GM10248 (cell line): ENCODE data around the gene PDZD11.
A peak's percentile ranks its signal among the peaks of the same experiment; 100 is the strongest.
"Not testable (repeated sequence)": the region's sequence is repeated elsewhere in the genome, so short reads cannot be mapped to it uniquely, and the experiment has no call there.

Source experiments
- CTCF ChIA-PET: fragments of 300-600 bp; sonication (Branson Sonifier 250); formaldehyde crosslinking; extraction: SDS; loops from one replicate; lab custom pipeline; 2021; ENCODE audit warnings: antibody characterized with exemption; lab: Yijun Ruan, JAX
- POLR2A ChIA-PET: fragments of 350-650 bp; sonication (Branson Sonifier 250); formaldehyde crosslinking; extraction: SDS; loops from one replicate; lab custom pipeline; 2020; ENCODE audit warnings: antibody characterized with exemption; lab: Yijun Ruan, JAX
- DNase-seq: peaks from one replicate; pipeline ENCODE4 v3.0.0; 2012; ENCODE audit errors: extremely low spot score
- CTCF ChIP-seq: IDR thresholded peaks from 2 replicates; pipeline ENCODE4 v1.5.1; 2012; ENCODE audit warnings: mild to moderate bottlenecking, low read depth; ENCODE audit errors: extremely low read depth, missing control alignments, control extremely low read depth

PDZD11 gene, protein sequence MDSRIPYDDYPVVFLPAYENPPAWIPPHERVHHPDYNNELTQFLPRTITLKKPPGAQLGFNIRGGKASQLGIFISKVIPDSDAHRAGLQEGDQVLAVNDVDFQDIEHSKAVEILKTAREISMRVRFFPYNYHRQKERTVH

DNA sequence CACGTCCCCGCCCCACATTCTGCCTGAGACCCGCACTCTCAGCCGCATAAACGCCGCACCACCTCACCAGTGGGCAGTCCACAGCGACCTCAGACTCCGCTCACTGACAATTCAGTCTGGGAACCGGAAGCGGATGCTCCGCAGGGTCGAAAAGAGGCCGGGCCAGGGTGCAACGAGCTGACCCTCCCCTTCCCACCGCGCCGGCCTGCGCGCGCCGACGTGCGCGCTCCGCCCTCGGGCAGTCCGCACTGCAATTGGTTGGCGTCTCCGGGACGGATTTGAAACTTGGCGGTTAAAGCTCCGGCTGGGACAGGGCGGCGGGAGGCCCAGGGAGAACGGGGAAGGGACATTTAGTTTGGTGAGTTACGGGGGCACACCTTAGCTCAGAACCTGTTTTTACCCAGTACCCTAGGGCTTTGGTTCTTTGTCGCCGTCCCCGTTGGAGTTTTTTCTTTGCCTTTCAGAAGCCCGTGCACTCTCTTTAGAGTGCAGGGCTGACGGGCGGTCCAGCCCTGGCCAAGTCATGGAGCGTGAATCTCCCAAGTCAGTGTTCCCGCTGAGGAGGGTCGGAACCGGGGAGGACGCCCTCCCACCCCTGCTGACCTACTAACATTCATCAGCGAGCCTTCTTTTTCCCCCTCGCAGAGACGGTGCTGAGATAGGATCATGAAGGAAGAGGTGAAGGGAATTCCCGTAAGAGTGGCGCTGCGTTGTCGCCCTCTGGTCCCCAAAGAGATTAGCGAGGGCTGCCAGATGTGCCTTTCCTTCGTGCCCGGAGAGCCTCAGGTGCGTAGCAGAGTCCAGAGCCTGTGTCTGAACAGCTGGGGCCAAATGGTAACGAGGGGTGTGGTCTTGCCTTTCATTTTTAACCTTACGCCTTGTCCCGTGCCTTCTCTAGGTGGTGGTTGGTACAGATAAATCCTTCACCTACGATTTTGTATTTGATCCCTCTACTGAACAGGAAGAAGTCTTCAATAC is at the start of gene PDZD11, which contains the start of gene KIF4A:
PDZD11 (minus strand) TSS at position 135 of the 978 bp plus-strand sequence. CDS start 586 bp downstream, outside the sequence.
KIF4A (plus strand) TSS at position 312 of the 978 bp plus-strand sequence; CDS start at position 667, 355 bp downstream.
- ChIA-PET CTCF (interaction anchor here (1.4 kb wide), 1 partner anchor 11 kb away, joined by 3 read pairs; no protein-coding TSS in a partner anchor), POLR2A (no interaction called here)
- TF ChIP-seq CTCF, result no peak
- peak; percentile 92 for DNase-seq

DNA sequence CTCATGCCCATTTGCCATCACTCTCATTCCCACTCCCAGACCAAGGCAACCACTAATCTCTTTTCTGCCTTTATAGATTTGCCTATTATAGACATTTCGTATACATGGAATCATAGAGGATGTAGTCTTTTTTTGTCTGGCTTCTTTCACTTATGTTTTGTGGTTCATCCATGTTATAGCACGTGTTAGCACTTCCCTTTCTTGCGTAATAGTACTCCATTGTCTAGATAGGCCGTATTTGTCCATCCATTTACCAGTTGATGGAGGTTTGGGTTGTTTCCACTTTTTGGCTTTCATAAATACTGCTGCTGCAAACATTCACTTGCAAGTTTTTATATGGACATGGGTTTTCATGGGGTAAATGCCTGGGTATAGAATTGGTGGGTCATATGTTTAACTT is 48.6 kb upstream of the PDZD11 start:
- no peak for TF ChIP-seq CTCF
- no peak for DNase-seq
- ChIA-PET CTCF (no interaction called here), POLR2A (no interaction called here)

DNA sequence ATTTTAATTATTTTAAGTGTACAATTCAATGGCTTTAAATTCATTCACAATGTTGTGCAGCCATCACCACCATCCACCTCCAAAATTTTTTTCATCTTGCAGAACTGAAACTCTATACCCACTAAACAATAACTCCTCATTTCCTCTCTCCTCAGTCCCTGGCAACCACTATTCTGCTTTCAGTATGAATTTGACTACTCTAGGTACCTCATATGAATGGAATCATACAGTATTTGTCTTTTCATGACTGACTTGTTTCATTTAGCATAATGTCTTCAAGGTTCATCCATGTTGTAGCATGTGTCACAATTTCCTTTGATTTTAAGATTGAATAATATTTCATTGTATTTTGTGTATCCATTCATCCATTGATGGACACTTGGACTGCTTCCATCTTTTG is 47.0 kb upstream of the PDZD11 start:
- DNase-seq, result no peak
- POLR2A ChIA-PET, result no interaction called here
- CTCF ChIA-PET, result no interaction called here

DNA sequence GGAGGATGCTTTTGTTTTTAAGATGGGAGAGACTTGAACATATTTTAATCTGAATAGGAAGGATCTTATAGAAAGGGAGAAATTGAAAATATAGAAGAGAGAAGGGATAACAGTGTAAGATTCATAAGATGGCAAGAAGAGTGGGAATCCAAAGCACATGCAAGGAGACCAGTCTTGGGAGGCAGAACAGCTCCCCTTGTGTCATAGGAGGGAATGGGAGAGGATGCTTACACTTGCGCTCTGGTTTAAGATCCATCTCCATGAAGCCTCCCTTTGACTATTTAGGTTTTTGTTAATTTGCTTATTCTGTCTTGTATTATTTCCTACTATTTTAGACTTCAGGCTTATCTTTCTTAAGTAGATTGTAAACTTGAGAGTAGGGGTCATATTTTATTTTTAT is 42.9 kb upstream of the PDZD11 start:
- no peak for DNase-seq
- POLR2A ChIA-PET, result no interaction called here
- CTCF ChIA-PET, result interaction anchor here (2.4 kb wide), 1 partner anchor 10 kb away, joined by 13 read pairs; no protein-coding TSS in a partner anchor
- TF ChIP-seq CTCF, result no peak

More for the DNA sequence above, 47.0 kb upstream of the PDZD11 start:
- TF ChIP-seq CTCF, result no peak

GRCh38 chrX:70331161-70331560 is 41.4 kb upstream of the PDZD11 start:
- no peak for TF ChIP-seq CTCF
- no peak for DNase-seq
- POLR2A ChIA-PET, result no interaction called here
- CTCF ChIA-PET, result no interaction called here

DNA sequence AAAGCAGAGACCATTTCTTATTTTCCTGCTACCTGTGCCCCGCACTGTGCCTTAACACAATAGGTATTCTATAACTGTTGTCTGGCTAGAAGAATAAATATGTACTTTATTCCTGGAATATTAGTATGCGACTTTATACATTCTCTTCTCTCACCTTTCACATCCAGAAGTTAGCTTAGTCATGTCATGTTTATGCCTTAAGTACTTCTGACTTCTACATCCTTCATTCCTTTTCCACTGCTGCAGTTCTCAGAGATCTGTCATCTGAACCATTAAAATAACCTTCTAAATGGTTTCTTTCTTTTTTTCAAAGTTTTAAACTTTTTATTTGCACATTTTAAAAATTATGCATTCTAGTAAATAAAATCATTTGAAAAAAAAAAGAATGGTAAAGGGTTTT is 34.6 kb upstream of the PDZD11 start:
- ChIA-PET POLR2A (no interaction called here), CTCF (no interaction called here)
- TF ChIP-seq CTCF, result no peak
- no peak for DNase-seq

DNA sequence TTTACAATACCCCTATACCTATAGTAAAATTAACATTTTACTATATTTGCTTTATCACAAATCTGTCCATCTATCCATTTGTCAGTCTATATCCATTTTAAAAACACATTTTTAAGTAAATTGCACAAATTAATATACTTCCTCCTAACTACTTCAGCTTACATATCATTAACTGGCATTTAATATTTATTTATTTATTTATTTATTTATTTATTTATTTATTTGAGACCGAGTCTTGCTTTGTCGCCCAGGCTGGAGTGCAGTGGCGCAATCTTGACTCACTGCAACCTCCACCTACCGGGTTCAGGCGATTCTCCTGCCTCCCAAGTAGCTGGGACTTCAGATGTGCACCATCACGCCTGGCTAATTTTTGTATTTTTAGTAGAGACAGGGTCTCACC is 33.9 kb upstream of the PDZD11 start:
- POLR2A ChIA-PET, result not testable (repeated sequence)

More for the DNA sequence above, 33.9 kb upstream of the PDZD11 start:
- DNase-seq, CTCF ChIA-PET: not testable (repeated sequence)
